ENCODE data around the gene ASXL3.

The ASXL3 gene

GRCh38 chr18:33665187-33665586 lies 87.2 kb downstream of the ASXL3 start:
- no peak for DNase-seq

DNA sequence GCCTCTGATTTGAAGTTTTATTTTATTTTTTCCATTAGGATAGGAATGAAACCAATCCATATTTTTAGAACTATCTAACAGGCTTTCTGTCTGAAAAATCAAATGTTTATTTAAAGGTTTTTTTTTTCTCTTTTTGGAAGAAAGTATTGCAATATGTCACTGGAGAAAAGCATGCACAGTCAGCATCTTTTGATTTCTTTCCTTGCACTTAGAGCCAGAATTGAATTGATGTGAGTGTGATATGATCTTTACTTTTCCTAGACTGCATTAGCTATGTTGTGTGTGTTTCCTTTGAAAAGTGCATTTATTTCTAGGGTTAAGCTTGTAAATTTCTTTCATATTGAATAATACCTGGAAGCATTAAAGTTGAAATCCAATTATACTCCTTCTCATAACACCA lies 87.6 kb downstream of the ASXL3 start:
- DNase-seq, result no peak

GRCh38 chr18:33666915-33667314 lies 88.9 kb downstream of the ASXL3 start:
- DNase-seq, result no peak

- no peak for DNase-seq
Measured at GRCh38 chr18:33669589-33669988, 91.6 kb downstream of the ASXL3 start.

DNA sequence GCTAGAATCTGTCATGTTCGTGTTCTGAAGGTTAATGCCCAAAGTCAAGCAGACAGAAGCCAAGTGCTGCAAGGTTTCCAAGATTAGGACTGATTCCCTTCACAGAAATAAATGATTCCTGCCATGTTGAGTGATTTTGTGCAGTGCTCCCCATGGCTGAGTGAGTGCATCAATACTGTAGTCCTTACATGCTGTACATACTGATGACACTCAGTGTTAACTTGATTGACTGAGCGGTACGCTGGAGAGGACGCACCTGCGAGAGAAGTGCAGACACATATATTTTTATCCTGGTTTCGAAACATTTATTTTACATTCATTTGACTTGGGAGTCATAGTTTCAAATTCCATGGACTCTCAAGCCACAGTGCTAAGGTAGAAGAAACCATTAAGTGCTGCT lies 92.0 kb downstream of the ASXL3 start:
- no peak for DNase-seq

DNA sequence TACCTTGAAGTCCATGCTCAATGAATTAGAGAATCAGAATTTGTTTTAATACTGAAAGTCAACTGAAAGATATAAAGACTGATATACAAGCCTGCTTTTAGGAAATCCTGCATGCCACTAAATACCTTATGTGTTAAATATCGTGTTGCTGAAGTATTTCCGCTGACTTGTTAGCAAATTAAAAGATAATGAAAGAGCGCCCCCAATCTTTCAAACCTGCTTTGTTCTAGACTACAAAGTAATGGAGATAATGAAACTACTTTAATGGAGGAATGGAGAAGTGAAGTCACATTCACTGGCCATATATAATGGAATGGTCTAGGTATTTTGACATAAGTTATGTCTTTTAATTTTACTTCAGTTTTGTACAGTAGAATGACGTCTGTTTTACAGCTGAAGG lies 95.7 kb downstream of the ASXL3 start:
- no peak for DNase-seq

DNA sequence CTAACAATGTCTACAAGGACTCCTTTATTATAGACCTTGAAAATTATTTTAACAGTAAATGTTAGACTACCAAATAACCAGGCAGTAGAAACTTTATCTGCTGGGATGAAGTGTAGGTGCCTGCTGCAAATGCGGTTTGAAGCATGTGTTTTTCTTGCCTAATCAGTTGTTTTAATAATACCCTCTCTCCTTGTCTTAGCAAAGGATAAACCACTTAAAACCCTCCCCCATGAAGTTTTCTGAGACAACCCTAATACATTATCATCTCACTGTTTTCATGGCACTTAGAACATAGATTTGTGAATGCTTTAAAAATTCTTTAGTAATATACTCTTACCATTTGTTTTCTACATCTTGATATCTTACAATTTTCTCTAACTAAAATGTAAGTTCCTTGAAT lies 98.6 kb downstream of the ASXL3 start:
- no peak for DNase-seq

GRCh38 chr18:33677891-33678290 lies 99.9 kb downstream of the ASXL3 start:
- no peak for DNase-seq

GRCh38 chr18:33682436-33682835 lies 104.4 kb downstream of the ASXL3 start:
- DNase-seq, result no peak

- no peak for DNase-seq
Measured at GRCh38 chr18:33694593-33694992, 116.6 kb downstream of the ASXL3 start.

- DNase-seq, result no peak
Measured at GRCh38 chr18:33696332-33697162, 118.5 kb downstream of the ASXL3 start.

DNA sequence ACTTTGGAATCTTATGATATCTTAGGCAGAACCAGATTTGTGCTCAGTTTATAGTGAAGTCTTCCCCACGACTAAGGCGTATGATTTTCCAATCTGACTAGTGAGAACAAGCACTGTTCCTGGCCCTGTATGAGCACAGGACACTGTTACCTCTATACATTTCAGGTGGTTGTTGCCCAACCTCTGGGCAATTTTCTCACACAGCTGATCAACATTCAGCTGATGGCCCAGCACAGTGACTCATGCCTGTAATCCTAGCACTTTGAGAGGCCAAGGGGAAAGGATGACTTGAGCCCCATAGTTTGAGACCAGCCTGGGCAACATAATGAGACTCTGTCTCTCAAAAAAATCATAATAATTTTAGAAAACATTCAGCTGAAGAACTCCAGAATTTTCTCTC lies 119.5 kb downstream of the ASXL3 start:
- DNase-seq, result no peak

GRCh38 chr18:33699372-33699771 lies 121.4 kb downstream of the ASXL3 start:
- DNase-seq, result no peak

DNA sequence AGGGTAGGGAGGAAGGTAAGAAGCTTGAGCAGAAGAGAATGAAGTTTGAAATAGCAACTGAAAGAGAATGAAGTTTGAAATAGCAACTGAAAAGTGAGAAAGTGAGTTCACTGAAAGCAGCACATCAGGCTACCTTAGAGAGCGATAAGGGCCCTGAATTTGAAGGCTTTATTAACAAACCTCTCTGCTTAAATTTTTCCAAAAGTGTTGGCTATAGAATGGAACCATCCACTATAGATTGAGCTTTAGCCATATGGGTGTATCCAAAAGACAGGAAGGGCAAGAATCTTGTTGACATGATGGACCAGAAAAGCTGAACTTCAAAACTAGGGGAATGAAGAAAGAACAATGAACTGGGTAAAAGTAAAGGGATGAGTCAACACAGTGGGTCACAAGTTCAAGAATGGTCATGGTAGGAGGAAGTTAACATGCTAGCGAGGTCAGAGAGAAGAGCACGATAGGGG lies 122.5 kb downstream of the ASXL3 start:
- DNase-seq, result no peak

GRCh38 chr18:33702625-33703024 lies 124.6 kb downstream of the ASXL3 start:
- no peak for DNase-seq

DNA sequence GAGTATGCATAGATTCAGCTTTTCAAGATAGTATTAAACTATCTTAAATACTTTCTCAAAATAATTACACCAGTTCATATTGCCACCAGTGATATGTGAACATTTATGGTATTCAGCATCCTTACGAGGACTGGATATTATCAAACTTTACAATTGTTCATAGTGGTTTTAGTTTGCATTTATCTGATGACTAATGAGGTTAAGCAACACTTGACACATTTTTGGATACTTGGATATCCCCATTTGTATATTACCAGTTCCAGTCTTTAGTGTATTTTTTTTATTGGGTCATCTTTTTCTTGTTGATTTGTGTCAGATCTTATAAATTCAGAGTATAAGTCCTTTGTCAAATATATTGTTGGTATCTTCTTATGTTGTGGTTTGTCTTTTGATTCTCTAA lies 128.4 kb downstream of the ASXL3 start:
- no peak for DNase-seq

DNA sequence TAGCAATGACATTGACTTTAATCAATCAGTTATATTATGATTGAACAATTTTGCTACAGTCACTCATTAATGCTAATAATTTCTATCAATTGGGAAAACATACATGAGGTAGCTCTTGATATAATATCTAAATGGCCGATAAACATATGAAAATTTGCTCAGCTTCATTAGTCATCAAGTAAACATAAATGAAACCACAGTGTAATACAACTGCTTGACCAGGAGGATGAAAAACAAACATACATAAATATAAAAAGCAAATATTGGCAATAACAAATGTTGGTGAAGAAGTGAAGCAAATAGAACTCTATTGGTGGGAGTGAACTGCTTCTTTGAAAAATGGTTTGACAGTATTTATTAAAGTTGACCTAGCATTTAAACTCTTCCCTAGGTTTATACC lies 130.9 kb downstream of the ASXL3 start:
- no peak for DNase-seq

DNA sequence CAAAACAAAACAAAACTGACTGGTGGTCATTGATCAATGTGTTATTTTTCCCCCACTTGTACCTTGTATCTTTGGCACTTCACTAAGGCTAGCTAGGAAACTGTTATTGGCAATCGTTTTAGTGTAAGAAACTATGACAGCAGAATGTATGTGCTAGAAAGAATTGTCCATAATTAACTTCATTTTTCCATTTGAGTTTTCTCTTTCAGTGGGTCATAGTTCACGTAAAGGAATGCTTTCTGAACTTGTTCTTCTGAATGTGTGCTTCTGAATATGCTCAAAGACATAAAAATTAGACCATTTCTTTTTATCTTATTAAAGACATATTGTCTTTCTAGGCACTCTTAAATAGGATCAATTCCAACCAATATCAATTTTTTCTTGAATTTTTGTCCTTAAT lies 132.2 kb downstream of the ASXL3 start:
- no peak for DNase-seq

GRCh38 chr18:33711514-33711913 lies 133.5 kb downstream of the ASXL3 start:
- no peak for DNase-seq

GRCh38 chr18:33712719-33713118 lies 134.7 kb downstream of the ASXL3 start:
- DNase-seq, result no peak

DNA sequence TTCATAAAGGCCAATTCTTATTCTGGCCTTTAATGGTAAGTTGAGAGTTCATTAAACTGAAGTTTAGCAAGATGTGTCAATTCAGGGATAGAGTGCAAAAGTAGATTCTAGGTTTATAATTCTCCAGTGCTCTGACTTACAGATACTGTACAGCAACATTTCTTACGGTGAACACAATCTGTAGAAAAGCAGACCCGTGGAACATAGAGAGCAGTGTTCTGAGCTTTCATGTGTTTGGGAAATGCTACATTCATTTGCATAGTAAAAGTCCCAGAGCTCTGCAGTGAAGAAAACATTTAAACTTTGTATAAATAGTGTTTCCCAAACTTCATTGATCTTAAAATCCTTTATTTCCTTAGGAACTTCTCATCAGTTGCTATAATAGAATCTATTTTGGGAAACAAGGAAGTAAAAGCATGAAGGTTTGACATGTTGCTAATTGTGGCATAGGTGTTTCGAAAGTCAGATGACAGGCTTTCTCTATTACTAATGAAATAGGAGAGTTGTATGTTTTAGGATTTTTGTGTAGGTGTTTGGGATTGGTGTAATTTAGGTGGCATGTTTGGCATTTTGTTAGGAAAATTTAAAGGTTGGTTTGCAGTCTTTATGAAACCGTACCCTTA lies 138.2 kb downstream of the ASXL3 start:
- no peak for DNase-seq

DNA sequence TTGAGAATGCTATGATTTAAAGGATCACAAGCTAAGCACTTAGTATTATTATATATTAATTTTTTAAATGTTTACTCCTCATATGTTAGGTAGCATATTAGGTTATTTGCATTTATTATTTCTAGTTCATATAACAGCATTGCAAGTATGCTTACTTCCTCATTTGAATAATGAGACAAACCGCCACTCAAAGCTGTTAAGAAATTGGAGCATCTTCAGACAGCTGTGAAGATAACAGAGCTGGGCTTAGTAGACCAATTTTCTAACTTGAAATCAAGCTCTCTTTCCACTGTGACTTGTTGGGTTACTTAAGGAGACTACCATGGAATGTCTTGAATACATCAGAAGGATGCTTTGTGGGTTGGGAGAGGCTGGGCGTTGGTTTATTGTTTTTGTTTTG lies 139.3 kb downstream of the ASXL3 start:
- no peak for DNase-seq

DNA sequence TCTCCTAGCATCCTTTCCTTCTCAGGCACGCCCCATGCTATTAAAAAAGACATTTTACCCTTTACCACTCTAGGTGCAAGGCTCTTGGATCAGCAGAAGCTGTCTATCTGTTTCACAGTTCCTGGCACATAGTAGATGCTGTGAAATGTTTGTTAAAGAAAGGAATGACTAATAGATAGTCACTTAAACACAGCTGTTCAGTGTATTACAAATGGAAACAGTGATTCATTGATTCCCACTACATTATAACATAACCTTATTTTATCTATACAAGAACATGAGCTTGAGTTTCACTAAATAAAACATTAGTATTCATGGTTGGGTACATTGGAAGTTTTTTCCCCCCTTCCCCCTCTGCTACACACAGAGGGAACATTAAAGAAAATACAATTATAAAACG lies 142.1 kb downstream of the ASXL3 start:
- no peak for DNase-seq

GRCh38 chr18:33729556-33729955 lies 151.5 kb downstream of the ASXL3 start:
- DNase-seq, result no peak

DNA sequence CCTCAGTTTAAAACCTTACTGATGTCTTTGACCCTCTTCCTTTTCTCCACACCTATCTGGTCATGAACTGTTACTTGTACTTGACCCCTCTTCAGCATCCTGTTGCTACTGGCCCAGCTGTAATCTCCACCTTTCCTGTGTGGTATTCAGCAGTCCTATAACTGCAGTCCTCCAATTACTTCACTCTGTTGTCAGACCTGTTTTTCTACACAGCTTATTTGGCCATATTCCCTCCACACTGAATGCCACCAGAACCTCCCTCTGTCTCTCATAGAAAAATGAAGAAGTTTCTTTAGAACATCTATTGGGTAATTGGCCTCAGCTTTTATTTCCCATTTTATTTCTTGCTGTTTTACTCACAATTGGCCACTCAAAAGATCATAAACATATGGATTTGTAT lies 155.4 kb downstream of the ASXL3 start:
- no peak for DNase-seq
